Ecto neural progenitor cell (in vitro differentiated cells): ENCODE data around the gene BCR.

Experiments
- DNase-seq: peaks from one replicate; pipeline ENCODE4 v3.0.0-alpha.2; 2018; ENCODE audit warnings: low spot score

BCR gene

GRCh38 chr22:23276656-23277582 is 96.6 kb downstream of the BCR start:
- DNase-seq: no peak

GRCh38 chr22:23277583-23278295 is 97.4 kb downstream of the BCR start:
- DNase-seq: no peak

GRCh38 chr22:23278883-23279675 is 98.8 kb downstream of the BCR start:
- DNase-seq: no peak

GRCh38 chr22:23279781-23280180 is 99.5 kb downstream of the BCR start:
- no peak for DNase-seq

GRCh38 chr22:23280356-23281052 is 100.2 kb downstream of the BCR start:
- DNase-seq: no peak

GRCh38 chr22:23281053-23281405 is 100.7 kb downstream of the BCR start:
- no peak for DNase-seq

- peak; percentile 92 for DNase-seq
Measured at GRCh38 chr22:23281406-23282088, 101.2 kb downstream of the BCR start.

GRCh38 chr22:23282089-23282501 is 101.8 kb downstream of the BCR start:
- DNase-seq: peak; percentile 52

GRCh38 chr22:23282516-23282915 is 102.2 kb downstream of the BCR start:
- DNase-seq: no peak

GRCh38 chr22:23282986-23283385 is 102.7 kb downstream of the BCR start:
- DNase-seq: no peak

GRCh38 chr22:23283591-23284503 is 103.5 kb downstream of the BCR start:
- no peak for DNase-seq

- DNase-seq: no peak
Measured at GRCh38 chr22:23284504-23285033, 104.3 kb downstream of the BCR start.

GRCh38 chr22:23285236-23285635 is 104.9 kb downstream of the BCR start:
- DNase-seq: no peak

- no peak for DNase-seq
Measured at GRCh38 chr22:23285734-23286133, 105.4 kb downstream of the BCR start.

- no peak for DNase-seq
Measured at GRCh38 chr22:23286296-23286695, 106.0 kb downstream of the BCR start.

GRCh38 chr22:23287136-23288095 is 107.1 kb downstream of the BCR start:
- no peak for DNase-seq

GRCh38 chr22:23288301-23289129 is 108.2 kb downstream of the BCR start:
- no peak for DNase-seq

- no peak for DNase-seq
Measured at GRCh38 chr22:23289130-23289503, 108.8 kb downstream of the BCR start.
